HEK293 (cell line): ENCODE measurements around the gene MOB1A.

ENCODE experiments used
- CTCF ChIP-seq: fragments of 450-650 bp; formaldehyde crosslinking; IDR thresholded peaks from 2 replicates; pipeline ENCODE4 v1.5.1; 2016; ENCODE audit warnings: missing biosample characterization, missing genetic modification characterization
- GLIS1 ChIP-seq: fragments of 450-650 bp; formaldehyde crosslinking; IDR thresholded peaks from 2 replicates; pipeline ENCODE4 v1.5.1; 2016; ENCODE audit warnings: missing biosample characterization, missing genetic modification characterization
- KLF10 ChIP-seq: fragments of 450-650 bp; IDR thresholded peaks from 2 replicates; pipeline ENCODE4 v1.5.1; 2018; ENCODE audit warnings: missing biosample characterization, mild to moderate bottlenecking, missing genetic modification characterization
- WT1 ChIP-seq: fragments of 450-650 bp; formaldehyde crosslinking; IDR thresholded peaks from 2 replicates; pipeline ENCODE4 v1.5.1; 2016; ENCODE audit warnings: missing biosample characterization, missing genetic modification characterization
- YY2 ChIP-seq: fragments of 450-650 bp; formaldehyde crosslinking; IDR thresholded peaks from 2 replicates; pipeline ENCODE4 v1.5.1; 2016; ENCODE audit warnings: missing biosample characterization, missing genetic modification characterization
- ZBTB7A ChIP-seq: fragments of 450-650 bp; formaldehyde crosslinking; IDR thresholded peaks from 2 replicates; pipeline ENCODE4 v1.5.1; 2016; ENCODE audit warnings: low read depth, missing biosample characterization, missing genetic modification characterization
- ZFP3 ChIP-seq: fragments of 450-650 bp; formaldehyde crosslinking; IDR thresholded peaks from 2 replicates; pipeline ENCODE4 v1.5.1; 2016; ENCODE audit warnings: low read depth, missing biosample characterization, missing genetic modification characterization
- ZNF175 ChIP-seq: fragments of 450-650 bp; formaldehyde crosslinking; IDR thresholded peaks from 2 replicates; pipeline ENCODE4 v1.5.1; 2016; ENCODE audit warnings: missing biosample characterization, missing genetic modification characterization
- ZNF18 ChIP-seq: fragments of 450-650 bp; formaldehyde crosslinking; IDR thresholded peaks from 2 replicates; pipeline ENCODE4 v1.5.1; 2016; ENCODE audit warnings: missing biosample characterization, missing genetic modification characterization
- ZNF560 ChIP-seq: fragments of 450-650 bp; formaldehyde crosslinking; IDR thresholded peaks from 2 replicates; pipeline ENCODE4 v1.5.1; 2017; ENCODE audit warnings: missing biosample characterization, missing genetic modification characterization, borderline replicate concordance

GRCh38 chr2:74162951-74163350 is 15.7 kb downstream of the MOB1A start:
- TF ChIP-seq ZNF175 (tag by site-specific recombination) (no peak), YY2 (no peak), CTCF (tag by site-specific recombination) (no peak), ZBTB7A (tag by site-specific recombination) (no peak), ZFP3 (no peak), GLIS1 (tag by site-specific recombination) (no peak), KLF10 (tag by site-specific recombination) (no peak), ZNF560 (no peak), ZNF18 (tag by site-specific recombination) (no peak), WT1 (tag by site-specific recombination) (no peak)
